ENCODE results near the gene RPRD2.
"Not testable (repeated sequence)": the region's sequence is repeated elsewhere in the genome, so short reads cannot be mapped to it uniquely, and the experiment has no call there.

RPRD2 gene
- long read RNA-seq, transcript RPRD2-201 (3 exons, 1,043 nt) = major isoform, 6 of 19 reads
- long read RNA-seq, partial matches to known transcripts = 0 of 19 reads
- long read RNA-seq, other reads (novel, unspliced or antisense) = 13 of 19 reads

DNA sequence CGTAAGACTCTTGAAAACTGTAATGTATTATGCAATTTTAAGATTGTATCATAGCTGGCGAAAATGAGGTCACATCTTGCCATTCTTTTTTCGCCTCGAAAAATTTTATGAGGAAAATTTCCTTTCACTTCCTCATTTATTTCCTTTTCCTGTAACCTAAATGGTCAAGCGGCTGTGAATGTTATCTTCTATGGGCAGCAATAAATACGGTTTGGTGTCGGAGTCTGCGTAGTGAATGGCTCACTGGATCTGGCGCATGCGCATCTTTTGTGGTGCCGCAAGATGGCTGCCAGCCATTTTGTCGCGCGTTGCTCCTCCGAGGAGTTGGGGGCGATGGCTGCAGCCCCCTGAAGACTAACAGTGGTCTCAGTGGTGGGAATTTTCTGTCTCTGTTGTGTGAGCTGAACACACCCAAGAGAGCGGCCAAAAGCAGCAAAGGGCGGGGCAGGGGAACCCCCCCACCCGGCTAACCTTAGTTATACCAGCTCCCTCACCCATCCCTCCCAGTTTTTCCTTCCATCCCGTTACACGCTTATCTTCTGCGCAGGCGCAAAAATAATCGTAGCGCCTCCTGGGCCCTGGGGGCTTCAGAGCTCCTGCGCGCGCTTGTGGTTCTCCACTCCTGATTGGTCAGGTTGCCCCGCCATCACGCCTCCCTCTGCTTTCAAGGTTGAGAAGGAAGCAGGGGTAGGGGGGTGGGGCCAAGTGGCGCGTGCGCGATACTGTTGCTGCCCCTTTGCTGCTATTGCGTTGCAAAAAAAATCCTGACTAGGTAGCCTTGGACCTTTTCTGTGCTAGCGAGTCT, at the start of gene RPRD2:
Gene RPRD2, plus strand, starts transcription at position 722 of the 805 bp plus-strand sequence. CDS start 568 bp downstream, outside the sequence.
- H3K4me3 ChIP-seq (replicated peaks; ENCODE audit: insufficient read depth, low read length) = peak within 1 kb of the TSS; percentile 61
- DNase-seq (ENCODE audit: low read depth in 1 of 2, low spot score in 1 of 2) = peak; percentile 99 to 100
- no peaks in the 10 kb centered on the region for H3K27me3 ChIP-seq (ENCODE audit: insufficient read depth, poor library complexity, severe bottlenecking)

DNA sequence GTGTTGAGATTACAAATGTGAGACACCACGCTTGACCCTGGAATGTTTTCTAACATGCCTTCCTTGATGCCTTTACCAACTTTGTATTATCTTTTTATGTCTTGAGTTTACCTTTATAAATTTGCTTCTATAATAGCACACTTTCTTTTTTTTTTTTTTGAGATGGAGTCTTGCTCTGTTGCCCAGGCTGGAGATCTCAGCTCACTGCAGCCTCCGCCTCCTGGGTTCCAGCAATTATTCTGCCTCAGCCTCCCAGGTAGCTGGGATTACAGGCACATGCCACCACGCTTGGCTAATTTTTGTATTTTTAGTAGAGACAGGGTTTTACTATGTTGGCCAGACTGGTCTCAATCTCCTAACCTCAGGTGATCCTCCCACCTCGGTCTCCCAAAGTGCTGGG, 49.3 kb upstream of the RPRD2 start:
- not testable (repeated sequence) for H3K27ac ChIP-seq (replicated peaks); H3K4me3 ChIP-seq (replicated peaks; ENCODE audit: insufficient read depth, low read length); H3K27me3 ChIP-seq (ENCODE audit: insufficient read depth, poor library complexity, severe bottlenecking); DNase-seq (ENCODE audit: low read depth in 1 of 2, low spot score in 1 of 2)

More for the DNA sequence above, at the start of gene RPRD2:
- TF ChIP-seq POLR2AphosphoS5 (IDR thresholded peaks at IDR 0.05; ENCODE audit: low read depth) (peak; percentile 89), GABPA (IDR thresholded peaks at IDR 0.05; ENCODE audit: low read depth) (peak; percentile 1; the same call in 1 of the 2 replicates), SPI1 (IDR thresholded peaks at IDR 0.05; ENCODE audit: borderline replicate concordance, low read depth) (peak; percentile 95)
- TF ChIP-seq, protein P1, sequence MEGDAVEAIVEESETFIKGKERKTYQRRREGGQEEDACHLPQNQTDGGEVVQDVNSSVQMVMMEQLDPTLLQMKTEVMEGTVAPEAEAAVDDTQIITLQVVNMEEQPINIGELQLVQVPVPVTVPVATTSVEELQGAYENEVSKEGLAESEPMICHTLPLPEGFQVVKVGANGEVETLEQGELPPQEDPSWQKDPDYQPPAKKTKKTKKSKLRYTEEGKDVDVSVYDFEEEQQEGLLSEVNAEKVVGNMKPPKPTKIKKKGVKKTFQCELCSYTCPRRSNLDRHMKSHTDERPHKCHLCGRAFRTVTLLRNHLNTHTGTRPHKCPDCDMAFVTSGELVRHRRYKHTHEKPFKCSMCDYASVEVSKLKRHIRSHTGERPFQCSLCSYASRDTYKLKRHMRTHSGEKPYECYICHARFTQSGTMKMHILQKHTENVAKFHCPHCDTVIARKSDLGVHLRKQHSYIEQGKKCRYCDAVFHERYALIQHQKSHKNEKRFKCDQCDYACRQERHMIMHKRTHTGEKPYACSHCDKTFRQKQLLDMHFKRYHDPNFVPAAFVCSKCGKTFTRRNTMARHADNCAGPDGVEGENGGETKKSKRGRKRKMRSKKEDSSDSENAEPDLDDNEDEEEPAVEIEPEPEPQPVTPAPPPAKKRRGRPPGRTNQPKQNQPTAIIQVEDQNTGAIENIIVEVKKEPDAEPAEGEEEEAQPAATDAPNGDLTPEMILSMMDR (IDR thresholded peaks at IDR 0.05; ENCODE audit: insufficient read depth, low read length) = no peak
- TF ChIP-seq, protein P2, sequence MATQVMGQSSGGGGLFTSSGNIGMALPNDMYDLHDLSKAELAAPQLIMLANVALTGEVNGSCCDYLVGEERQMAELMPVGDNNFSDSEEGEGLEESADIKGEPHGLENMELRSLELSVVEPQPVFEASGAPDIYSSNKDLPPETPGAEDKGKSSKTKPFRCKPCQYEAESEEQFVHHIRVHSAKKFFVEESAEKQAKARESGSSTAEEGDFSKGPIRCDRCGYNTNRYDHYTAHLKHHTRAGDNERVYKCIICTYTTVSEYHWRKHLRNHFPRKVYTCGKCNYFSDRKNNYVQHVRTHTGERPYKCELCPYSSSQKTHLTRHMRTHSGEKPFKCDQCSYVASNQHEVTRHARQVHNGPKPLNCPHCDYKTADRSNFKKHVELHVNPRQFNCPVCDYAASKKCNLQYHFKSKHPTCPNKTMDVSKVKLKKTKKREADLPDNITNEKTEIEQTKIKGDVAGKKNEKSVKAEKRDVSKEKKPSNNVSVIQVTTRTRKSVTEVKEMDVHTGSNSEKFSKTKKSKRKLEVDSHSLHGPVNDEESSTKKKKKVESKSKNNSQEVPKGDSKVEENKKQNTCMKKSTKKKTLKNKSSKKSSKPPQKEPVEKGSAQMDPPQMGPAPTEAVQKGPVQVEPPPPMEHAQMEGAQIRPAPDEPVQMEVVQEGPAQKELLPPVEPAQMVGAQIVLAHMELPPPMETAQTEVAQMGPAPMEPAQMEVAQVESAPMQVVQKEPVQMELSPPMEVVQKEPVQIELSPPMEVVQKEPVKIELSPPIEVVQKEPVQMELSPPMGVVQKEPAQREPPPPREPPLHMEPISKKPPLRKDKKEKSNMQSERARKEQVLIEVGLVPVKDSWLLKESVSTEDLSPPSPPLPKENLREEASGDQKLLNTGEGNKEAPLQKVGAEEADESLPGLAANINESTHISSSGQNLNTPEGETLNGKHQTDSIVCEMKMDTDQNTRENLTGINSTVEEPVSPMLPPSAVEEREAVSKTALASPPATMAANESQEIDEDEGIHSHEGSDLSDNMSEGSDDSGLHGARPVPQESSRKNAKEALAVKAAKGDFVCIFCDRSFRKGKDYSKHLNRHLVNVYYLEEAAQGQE (IDR thresholded peaks at IDR 0.05; ENCODE audit: insufficient replicate concordance, low read depth) = peak; percentile 84
- H3K27ac ChIP-seq (replicated peaks) = peak within 1 kb of the TSS; percentile 94

DNA sequence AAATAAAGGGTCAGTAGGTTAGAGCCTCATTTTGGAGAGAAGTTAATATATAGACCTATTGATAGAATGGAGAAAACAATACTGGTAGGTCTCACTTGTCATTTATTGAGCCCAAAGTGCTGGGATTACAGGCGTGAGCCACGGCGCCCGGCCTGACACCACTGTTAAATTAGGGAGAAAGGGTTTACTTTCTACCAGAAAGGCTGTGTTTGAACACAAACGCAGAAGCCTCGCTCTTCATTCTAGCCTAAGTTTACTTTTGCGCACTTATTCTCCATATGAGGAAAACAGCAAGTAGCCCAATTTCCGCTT, 43.3 kb upstream of the RPRD2 start:
- Histone ChIP-seq H3K27me3 (ENCODE audit: insufficient read depth, poor library complexity, severe bottlenecking) (no peaks in the 10 kb centered on the region), H3K27ac (replicated peaks) (peak overlapping the region; percentile 79), H3K4me3 (replicated peaks; ENCODE audit: insufficient read depth, low read length) (peak overlapping the region; percentile 88)
- no peak for DNase-seq (ENCODE audit: low read depth in 1 of 2, low spot score in 1 of 2)
- no peak for TF ChIP-seq POLR2AphosphoS5 (IDR thresholded peaks at IDR 0.05; ENCODE audit: low read depth)
- TF ChIP-seq SPI1 (IDR thresholded peaks at IDR 0.05; ENCODE audit: borderline replicate concordance, low read depth) = no peak
- no peak for TF ChIP-seq GABPA (IDR thresholded peaks at IDR 0.05; ENCODE audit: low read depth)
- TF ChIP-seq, protein P1 (IDR thresholded peaks at IDR 0.05; ENCODE audit: insufficient read depth, low read length) = no peak
- TF ChIP-seq, protein P2 (IDR thresholded peaks at IDR 0.05; ENCODE audit: insufficient replicate concordance, low read depth) = no peak

DNA sequence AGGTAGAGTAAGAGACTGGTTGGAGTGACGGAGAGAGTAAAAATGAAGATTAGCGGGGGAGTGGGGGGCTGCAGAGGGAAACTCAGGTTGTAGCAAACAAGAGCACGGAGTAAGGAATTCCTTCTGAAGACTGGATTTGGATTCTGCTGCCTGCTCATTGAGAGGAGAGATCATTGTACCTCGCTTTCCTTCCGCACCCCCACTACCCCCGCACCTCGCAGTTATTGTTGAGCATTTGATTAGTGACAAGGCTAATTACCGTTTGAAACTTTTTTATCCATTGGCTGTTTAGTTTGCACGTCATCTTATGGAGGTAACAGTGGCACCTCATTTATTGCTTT, 42.2 kb upstream of the RPRD2 start:
- DNase-seq (ENCODE audit: low read depth in 1 of 2, low spot score in 1 of 2) = peak; percentile 2 to 31
- peak overlapping the region; percentile 88 for H3K4me3 ChIP-seq (replicated peaks; ENCODE audit: insufficient read depth, low read length)
- no peaks in the 10 kb centered on the region for H3K27me3 ChIP-seq (ENCODE audit: insufficient read depth, poor library complexity, severe bottlenecking)
- peak overlapping the region; percentile 79 for H3K27ac ChIP-seq (replicated peaks)
- TF ChIP-seq SPI1 (IDR thresholded peaks at IDR 0.05; ENCODE audit: borderline replicate concordance, low read depth) = no peak
- TF ChIP-seq GABPA (IDR thresholded peaks at IDR 0.05; ENCODE audit: low read depth) = no peak
- TF ChIP-seq, protein P1 (IDR thresholded peaks at IDR 0.05; ENCODE audit: insufficient read depth, low read length) = no peak
- TF ChIP-seq, protein P2 (IDR thresholded peaks at IDR 0.05; ENCODE audit: insufficient replicate concordance, low read depth) = no peak
- no peak for TF ChIP-seq POLR2AphosphoS5 (IDR thresholded peaks at IDR 0.05; ENCODE audit: low read depth)
